ENCODE measurements around the gene KSR1. TPM values are rescaled to one million over a fixed set of nuclear protein-coding genes. Genes with fewer than 3 reads are reported as not detected.

Gene KSR1
- total and polyA plus RNA-seq, 9 of the 15 experiments (the other 6 are each of a cell fraction or from before 2014, with no cell fraction given): 1.4 to 51.7 (median 18.4) TPM

- POLR2A ChIA-PET: interaction anchor here (0.7 to 1.5 kb wide), 4 partner anchors 8 to 92 kb away, joined by 3 to 8 read pairs (median 4); no protein-coding TSS in a partner anchor
- H3K9me1 ChIP-seq (ENCODE audit: control insufficient read depth, insufficient read depth, low read length): no peaks in the 10 kb centered on the region
- peaks cover 63% of the 10 kb centered on the region; the same call in 2 of the 3 replicates for H3K36me3 ChIP-seq (ENCODE audit: control insufficient read depth, insufficient read depth, low read length)
- no peak overlapping the region for H3K27ac ChIP-seq (ENCODE audit: extremely low read depth, low read depth, low read length)
- CTCF ChIA-PET (ENCODE audit: low intra/inter-chr PET ratio): no interaction called here
- TF ChIP-seq POLR2A (conservative IDR thresholded peaks at IDR 0.05) (no peak), HINFP (tag; conservative IDR thresholded peaks at IDR 0.05; ENCODE audit: low read depth) (no peak), ZSCAN29 (IDR thresholded peaks at IDR 0.05) (no peak), ATF7 (IDR thresholded peaks at IDR 0.05) (no peak), KLF13 (tag; IDR thresholded peaks at IDR 0.05; ENCODE audit: borderline replicate concordance, low read depth) (no peak), NR0B1 (IDR thresholded peaks at IDR 0.05; ENCODE audit: partially characterized antibody) (no peak), MECOM (CRISPR knock-in tag; IDR thresholded peaks at IDR 0.05) (no peak), SMARCA5 (IDR thresholded peaks at IDR 0.05) (no peak), HMG20B (CRISPR knock-in tag; IDR thresholded peaks at IDR 0.05) (no peak), ZNF318 (IDR thresholded peaks at IDR 0.05; ENCODE audit: borderline replicate concordance in 1 of 2, low read depth in 1 of 2) (no peak)
- BruUV-seq (replicated peaks): no TSS peak
- in situ Hi-C loops (cut with MboI): no loop called here
- H3K27me3 ChIP-seq (ENCODE audit: control insufficient read depth in 2 of 2, insufficient read depth in 2 of 2, low read length in 2 of 2): no peaks in the 10 kb centered on the region
- no peak overlapping the region; a peak in 1 of 4 replicates for H3K9ac ChIP-seq (ENCODE audit: insufficient read depth in 1 of 2, low read depth in 2 of 2, low read length in 2 of 2)
- no peaks in the 10 kb centered on the region for H3K9me3 ChIP-seq (replicated peaks; ENCODE audit: control insufficient read depth, insufficient read depth, low read depth, low read length)
- H3K4me3 ChIP-seq: no peak overlapping the region
- H2AFZ ChIP-seq (ENCODE audit: low read depth, low read length): no peak overlapping the region
- intact Hi-C loops (cut with micrococcal nuclease): no loop called here
- peaks cover 45% of the 10 kb centered on the region for H3K79me2 ChIP-seq (ENCODE audit: control insufficient read depth, insufficient read depth, low read length)
- H3K4me2 ChIP-seq (ENCODE audit: insufficient read depth, low read length): no peak overlapping the region
- FAIRE-seq (no peak), DNase-seq (ENCODE audit: extremely low read depth in 1 of 4, low spot score in 3 of 4) (no peak), ATAC-seq (no peak)
- H4K20me1 ChIP-seq (replicated peaks; ENCODE audit: control insufficient read depth, insufficient read depth, low read length): no peaks in the 10 kb centered on the region
- peaks cover 58 to 62% of the 10 kb centered on the region in 2 experiments for H3K4me1 ChIP-seq (replicated peaks in 1 of 2; ENCODE audit: control insufficient read depth in 2 of 2, insufficient read depth in 2 of 2, low read length in 2 of 2)
- 71% methylated on average over 6 of the region's 6 CpGs for WGBS (ENCODE audit: insufficient coverage, low coverage, missing lambda C conversion rate)
Measured at GRCh38 chr17:27581016-27581415, 124.8 kb downstream of the KSR1 start.
